ENCODE measurements around the gene SUGCT. TPM values are rescaled to one million over a fixed set of nuclear protein-coding genes. Genes with fewer than 3 reads are reported as not detected.
"Not testable (repeated sequence)": the region's sequence is repeated elsewhere in the genome, so short reads cannot be mapped to it uniquely, and the experiment has no call there.

SUGCT gene
- polyA plus RNA-seq, 1 donor: 1.3 TPM

DNA sequence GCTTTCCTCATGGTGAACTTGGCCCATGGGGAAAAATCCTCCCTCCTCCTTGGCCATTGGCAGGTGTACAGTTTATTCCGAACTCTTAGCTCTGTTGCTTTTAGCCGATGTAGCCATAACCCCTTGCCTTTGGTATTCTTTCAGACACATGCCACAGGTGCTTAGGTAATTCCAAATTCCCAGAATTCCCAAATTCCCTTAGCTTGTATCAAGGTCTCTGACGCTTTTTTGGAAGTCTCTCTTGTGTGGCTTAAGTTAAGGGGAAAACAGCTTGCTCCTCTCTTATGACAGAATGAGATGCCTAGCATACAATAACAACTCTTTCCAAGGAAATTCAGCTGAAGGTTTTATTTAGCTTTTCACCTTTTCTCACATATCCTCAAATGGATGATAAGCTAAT, 68.0 kb downstream of the SUGCT start:
- no peak for DNase-seq

GRCh38 chr7:40204581-40204980, 69.8 kb downstream of the SUGCT start:
- no peak for DNase-seq

- no peak for DNase-seq
These were observed 71.2 kb downstream of the SUGCT start for GRCh38 chr7:40205992-40206391.

GRCh38 chr7:40211276-40212003, 76.6 kb downstream of the SUGCT start:
- DNase-seq: no peak

- DNase-seq: no peak
These were observed 78.5 kb downstream of the SUGCT start for GRCh38 chr7:40213291-40213690.

GRCh38 chr7:40213856-40214255, 79.1 kb downstream of the SUGCT start:
- no peak for DNase-seq

- DNase-seq: not testable (repeated sequence)
These were observed 83.8 kb downstream of the SUGCT start for GRCh38 chr7:40218612-40219011.

GRCh38 chr7:40219917-40220316, 85.1 kb downstream of the SUGCT start:
- no peak for DNase-seq

- no peak for DNase-seq
These were observed 85.7 kb downstream of the SUGCT start for GRCh38 chr7:40220421-40220911.

DNA sequence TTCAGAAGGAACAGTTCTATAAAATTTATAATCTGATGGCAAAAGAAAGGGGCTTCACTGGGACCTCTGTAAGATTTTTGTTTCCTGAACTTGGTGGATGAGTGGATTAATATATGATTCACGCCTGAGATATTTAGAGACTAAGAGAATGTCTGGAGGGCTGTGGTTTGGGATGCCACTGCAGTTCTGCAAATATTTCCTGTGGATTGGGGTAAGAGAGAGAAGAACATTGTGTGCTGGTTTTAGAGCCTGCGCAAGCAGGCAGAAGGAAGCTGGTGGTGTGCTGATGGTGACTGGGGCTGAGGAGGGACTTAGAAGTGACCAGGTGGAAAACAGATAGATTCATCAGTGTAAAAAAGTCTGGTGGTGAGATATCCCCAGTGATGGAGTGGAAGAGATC, 87.0 kb downstream of the SUGCT start:
- no peak for DNase-seq

- DNase-seq: no peak
These were observed 88.8 kb downstream of the SUGCT start for GRCh38 chr7:40223451-40224127.

DNA sequence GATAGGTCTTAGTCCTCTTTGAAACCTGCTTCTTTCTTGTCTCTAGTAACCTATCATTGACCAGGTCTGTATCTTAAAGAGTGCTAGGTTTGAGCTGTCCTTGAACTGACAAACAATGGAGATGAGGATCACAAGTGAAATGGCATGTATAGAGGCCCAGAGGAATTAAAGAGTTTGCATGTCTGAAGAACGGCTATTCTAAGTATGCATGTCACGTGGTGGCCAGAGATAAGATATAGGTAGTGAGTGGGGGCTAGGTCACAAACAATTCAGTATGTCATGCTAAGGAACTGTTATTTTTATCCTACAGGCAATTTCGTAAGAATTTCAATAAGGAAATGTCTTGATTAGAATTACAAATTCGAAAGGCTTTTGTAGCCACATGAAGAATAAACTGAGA, 95.3 kb downstream of the SUGCT start:
- no peak for DNase-seq

DNA sequence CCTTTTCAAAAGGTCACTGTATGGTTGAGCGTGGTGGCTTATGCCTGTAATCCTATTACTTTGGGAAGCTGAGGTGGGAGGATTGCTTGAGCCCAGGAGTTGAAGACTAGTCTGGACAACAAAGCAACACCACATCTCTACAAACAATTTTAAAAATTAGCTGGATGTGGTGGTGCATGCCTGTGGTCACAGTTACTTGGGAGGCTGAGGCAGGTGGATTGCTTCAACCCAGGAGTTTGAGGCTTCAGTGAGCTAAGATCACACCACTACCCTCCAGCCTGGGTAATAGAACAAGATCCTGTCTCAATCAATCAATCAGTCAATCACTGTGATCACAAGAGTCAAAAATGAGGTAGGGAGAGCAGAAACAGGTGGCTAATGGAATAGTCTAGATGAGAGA, 97.0 kb downstream of the SUGCT start:
- DNase-seq: no peak

GRCh38 chr7:40232242-40232893, 97.6 kb downstream of the SUGCT start:
- peak; percentile 50 for DNase-seq

- DNase-seq: no peak
These were observed 99.2 kb downstream of the SUGCT start for GRCh38 chr7:40234046-40234445.

DNA sequence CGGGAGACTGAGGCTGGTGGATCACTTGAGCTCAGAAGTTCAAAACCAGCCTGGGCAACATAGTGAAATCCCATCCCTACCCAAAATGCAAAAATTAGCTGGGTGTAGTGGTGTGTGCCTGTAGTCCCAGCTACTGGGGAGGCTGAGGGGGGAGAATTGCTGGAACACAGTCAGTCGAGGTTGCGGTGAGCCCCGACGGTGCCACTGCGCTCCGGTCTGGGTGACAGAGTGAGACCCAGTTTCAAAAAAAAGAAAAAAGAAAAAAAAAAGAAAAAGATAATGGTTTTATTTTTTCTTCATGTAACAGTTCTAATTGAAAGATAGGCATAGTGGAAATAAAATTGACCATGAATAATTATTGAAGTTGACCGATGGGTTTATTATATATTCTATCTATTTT, 99.9 kb downstream of the SUGCT start:
- DNase-seq: no peak

DNA sequence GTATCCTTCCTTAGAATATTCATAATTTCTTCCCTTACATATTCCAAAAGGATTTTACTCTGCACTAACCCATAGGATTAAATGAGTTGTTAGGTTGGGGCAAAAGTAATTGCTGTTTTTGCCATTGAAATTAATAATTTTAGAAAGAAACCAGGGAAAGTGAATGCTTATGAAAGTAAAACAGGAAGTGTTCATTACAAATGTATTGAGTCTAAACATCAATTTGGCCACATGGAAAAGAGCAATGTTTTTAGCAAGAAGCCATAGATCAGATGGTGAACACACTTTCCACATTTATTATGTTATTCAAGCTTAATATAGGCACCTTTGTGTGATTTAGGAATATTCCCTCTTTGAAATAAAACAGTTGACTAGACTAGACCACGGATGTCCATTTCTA, 102.9 kb downstream of the SUGCT start:
- DNase-seq: no peak

- no peak for DNase-seq
These were observed 105.0 kb downstream of the SUGCT start for GRCh38 chr7:40239755-40240303.

GRCh38 chr7:40243076-40243475, 108.3 kb downstream of the SUGCT start:
- no peak for DNase-seq

DNA sequence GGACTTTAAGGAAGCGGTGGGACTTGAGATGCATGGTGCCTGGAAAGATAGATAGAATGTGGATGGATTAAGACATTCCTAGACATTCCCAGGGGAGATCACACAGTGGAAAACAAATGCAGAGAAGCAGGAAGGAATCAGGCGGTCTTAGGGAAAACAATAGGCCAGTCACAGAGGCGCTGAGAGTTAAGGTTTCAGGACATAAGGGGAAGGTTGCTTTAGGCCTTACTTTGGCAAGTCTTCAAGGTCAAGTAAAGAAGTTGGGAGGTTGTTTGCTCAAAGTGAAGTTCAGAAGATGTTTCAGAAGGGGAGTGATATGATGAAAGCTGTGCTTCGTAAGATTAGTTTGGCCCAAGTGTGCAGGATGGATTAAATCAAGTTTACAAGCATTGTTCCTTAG, 109.4 kb downstream of the SUGCT start:
- no peak for DNase-seq

DNA sequence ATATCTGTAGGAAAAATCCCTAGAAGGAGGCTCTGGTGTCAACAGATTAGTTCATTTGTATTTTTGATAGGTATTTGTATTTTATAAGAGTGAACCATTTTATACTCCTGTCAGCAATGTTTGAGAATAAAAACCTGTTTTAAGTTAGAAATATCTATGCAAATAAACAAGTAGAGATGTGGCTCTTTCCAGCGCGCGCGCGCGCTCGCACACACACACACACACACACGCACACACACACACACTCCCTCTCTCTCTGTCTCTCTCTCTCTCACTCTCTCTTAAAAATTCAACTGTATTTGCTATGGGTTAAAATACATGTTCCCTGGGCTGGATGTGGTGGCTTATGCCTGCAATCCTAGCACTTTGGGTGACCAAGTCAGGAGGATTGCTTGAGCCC, 113.9 kb downstream of the SUGCT start:
- DNase-seq: no peak

- not testable (repeated sequence) for DNase-seq
These were observed 118.6 kb downstream of the SUGCT start for GRCh38 chr7:40253444-40253843.

DNA sequence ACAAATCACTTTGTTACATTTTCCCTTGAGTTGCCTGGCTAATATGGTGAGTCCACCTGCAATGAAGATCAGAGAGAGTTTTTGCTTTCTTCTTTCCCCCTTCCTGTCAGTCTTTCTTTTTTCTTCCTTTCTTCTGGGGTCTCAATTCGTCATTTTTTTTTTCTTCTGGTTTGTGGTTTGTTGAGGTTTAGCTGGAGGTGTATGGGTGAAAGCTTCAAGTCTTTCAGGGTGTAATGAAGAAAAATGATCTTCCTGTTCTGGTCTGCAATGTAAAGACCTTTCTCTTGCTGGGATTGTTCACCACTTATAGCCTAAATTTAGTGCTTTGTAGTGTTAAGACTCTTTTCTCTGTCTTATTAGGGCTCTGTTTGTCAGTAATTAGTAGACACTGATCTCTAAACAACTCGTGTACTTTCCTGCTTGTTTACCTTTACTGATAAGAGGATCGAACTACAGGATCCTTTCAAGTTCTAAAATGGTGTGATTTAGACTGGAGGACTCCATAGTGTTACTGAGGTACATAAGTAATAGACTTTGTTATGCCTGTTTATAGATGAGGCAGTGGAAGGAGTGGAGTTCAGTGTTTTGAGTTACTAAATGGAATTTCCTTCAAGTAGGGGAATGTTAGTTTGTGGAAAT, 129.1 kb downstream of the SUGCT start:
- DNase-seq: no peak

Measured in hindlimb muscle (tissue), 1 donor.